Heart left ventricle (tissue), 13 donors: ENCODE data around the gene SKP1.

Experiments used
- POLR2A ChIP-seq, 2 donors: fragments of 450-650 bp; IDR thresholded peaks; one replicate each; pipeline ENCODE4 v1.6.1; 2017; ENCODE audit warnings: antibody characterized with exemption in 2 of 2, mild to moderate bottlenecking in 2 of 2, moderate library complexity in 2 of 2
- TF ChIP-seq, protein P1 (sequence below), 12 donors: fragments of 200-600 bp; sonication (generic) in 4 of 12; IDR thresholded peaks; one replicate each; pipeline versions ENCODE4 v1.5.0 to v1.8.0; 2018 to 2022; ENCODE audit warnings: antibody characterized with exemption in 12 of 12, mild to moderate bottlenecking in 5 of 12
- donor health status: ischemic (EF 13 %, LVEDD 7.1; RV severe dilation, severe dysfunction).
- donor health status: DM: no; HTN: yes; CAD: no.
- donor health status: DM: no; HTN: no; CAD: no.
- donor health status: ischemic (EF 25% LVEDD 6.9; RV normal size, moderate dysfunction).
- donor health status: ischemic (EF 25% LVEDD 5.7; RV mildly dilated, moderate dysfunction).
- donor health status: ischemic (EF 35%, LVEDD 5.7; RV mildly dilated, moderate dysfunction).
- donor health status: nonischemic (EF 11% LVEDD 7.7; RV severe dilation, severe dysfunction).
- donor health status: DM: yes; HTN: yes; CAD: no.
- donor health status: PGD.
- donor health status: ischemic (EF 29% LVEDD 5.4; RV normal size, mild dysfunction).
- donor health status: nonischemic (EF 23%, LVEDD 6.1; RV moderate dilation, normal function).

DNA sequence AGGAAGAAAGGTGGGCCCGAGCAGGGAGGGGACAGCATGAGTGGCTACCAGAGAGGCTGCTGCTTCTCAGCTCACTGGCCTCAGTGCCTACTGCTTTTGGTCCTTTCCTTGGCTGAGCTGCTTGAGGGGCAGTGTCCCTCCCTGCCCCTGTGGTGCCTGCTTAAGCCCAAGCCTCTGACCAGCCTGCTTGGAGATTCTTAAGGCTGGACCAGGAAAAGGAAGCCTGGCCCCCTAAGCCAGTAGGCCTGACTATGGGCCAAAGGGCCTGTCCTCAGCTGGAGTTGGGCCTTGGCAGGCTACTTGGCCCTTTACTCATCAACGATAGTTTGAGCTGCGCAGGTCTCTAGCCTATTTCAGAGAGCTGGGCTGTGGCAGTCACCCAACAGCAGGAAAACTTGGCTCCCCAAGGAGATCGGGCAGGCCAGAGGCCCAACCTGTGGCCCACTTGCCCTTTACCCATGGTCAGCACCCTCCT, 37.3 kb downstream of the SKP1 start:
- TF ChIP-seq, protein P1, sequence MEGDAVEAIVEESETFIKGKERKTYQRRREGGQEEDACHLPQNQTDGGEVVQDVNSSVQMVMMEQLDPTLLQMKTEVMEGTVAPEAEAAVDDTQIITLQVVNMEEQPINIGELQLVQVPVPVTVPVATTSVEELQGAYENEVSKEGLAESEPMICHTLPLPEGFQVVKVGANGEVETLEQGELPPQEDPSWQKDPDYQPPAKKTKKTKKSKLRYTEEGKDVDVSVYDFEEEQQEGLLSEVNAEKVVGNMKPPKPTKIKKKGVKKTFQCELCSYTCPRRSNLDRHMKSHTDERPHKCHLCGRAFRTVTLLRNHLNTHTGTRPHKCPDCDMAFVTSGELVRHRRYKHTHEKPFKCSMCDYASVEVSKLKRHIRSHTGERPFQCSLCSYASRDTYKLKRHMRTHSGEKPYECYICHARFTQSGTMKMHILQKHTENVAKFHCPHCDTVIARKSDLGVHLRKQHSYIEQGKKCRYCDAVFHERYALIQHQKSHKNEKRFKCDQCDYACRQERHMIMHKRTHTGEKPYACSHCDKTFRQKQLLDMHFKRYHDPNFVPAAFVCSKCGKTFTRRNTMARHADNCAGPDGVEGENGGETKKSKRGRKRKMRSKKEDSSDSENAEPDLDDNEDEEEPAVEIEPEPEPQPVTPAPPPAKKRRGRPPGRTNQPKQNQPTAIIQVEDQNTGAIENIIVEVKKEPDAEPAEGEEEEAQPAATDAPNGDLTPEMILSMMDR (IDR thresholded peaks at IDR 0.05) = no peak
- no peak for TF ChIP-seq POLR2A (IDR thresholded peaks at IDR 0.05)
